Nephron (organoid): ENCODE measurements around the gene AP3M1.
"Not testable (repeated sequence)": the region's sequence is repeated elsewhere in the genome, so short reads cannot be mapped to it uniquely, and the experiment has no call there.

Experiments
- H3K27ac Mint-ChIP-seq, 3 experiments: 2 replicates each; pipeline ENCODE4 v1.8.0; 2020; ENCODE audit warnings: mixed read lengths in 3 of 3, mild to moderate bottlenecking in 2 of 3, moderate library complexity in 1 of 3
- H3K27me3 Mint-ChIP-seq: 2 replicates; pipeline ENCODE4 v1.8.0; 2021; ENCODE audit warnings: low read depth, mild to moderate bottlenecking, moderate library complexity, mixed read lengths
- H3K36me3 Mint-ChIP-seq: 2 replicates; pipeline ENCODE4 v1.8.0; 2020; ENCODE audit warnings: low read depth, mixed read lengths
- H3K4me1 Mint-ChIP-seq: 2 replicates; pipeline ENCODE4 v1.8.0; 2020; ENCODE audit warnings: mixed read lengths
- H3K4me3 Mint-ChIP-seq, 3 experiments: 2 replicates each; pipeline ENCODE4 v1.8.0; 2020; ENCODE audit warnings: mild to moderate bottlenecking in 3 of 3, mixed read lengths in 3 of 3, moderate library complexity in 2 of 3
- H3K9me3 Mint-ChIP-seq: 2 replicates; pipeline ENCODE4 v1.8.0; 2020; ENCODE audit warnings: mixed read lengths
- TF ChIP-seq, protein P1 (sequence below), 3 experiments: fragments of 200-600 bp; sonication (generic); IDR thresholded peaks; one replicate each; pipeline ENCODE4 v1.5.0; 2021; ENCODE audit warnings: antibody characterized with exemption in 3 of 3; ENCODE audit not compliant: unreplicated experiment in 3 of 3

Gene AP3M1

DNA sequence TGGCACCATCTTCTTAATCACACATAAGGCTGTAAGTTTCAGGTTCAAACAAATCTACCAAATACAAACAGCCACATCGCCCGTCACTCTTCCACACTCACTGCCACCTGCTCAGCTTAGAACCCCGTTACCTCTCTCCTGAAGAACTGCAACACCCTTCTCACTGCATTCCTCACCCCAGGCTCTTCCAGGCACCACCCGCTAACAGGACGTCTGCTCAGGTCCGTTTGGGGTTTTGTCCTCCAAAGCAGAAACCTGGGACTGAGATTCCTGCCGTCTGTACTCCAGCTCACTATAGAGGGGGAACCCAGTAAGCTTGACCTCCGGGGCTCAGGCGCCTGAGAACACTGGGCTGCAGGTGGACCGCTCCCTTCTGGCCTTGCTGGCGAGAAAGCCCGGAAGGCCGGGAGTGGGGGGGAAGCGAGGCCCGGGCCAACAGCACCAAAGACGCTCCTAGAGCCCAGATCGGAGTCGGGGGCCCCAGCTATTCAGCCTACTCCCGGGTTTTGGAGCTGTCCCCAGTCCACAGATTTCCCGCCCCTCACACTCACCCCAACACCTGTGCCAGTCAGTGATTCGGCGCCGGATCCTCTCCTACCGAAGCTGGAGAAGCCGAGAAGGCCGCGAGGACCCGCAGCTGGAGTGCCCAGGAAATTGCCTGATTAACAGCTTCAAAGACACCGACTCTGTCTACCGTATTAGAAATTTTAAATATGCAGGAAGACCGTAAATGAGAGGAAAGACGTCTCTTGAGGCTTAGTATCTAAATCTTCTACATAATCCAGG is at the start of gene AP3M1:
Gene AP3M1 (minus strand): TSS at position 625 of the 786 bp plus-strand sequence. CDS start 12,449 bp downstream, outside the sequence.
- Mint-ChIP-seq H3K36me3 (peaks cover 16% of the 10 kb centered on the region), H3K27ac (peak within 1 kb of the TSS in 2 of 3 experiments; percentile 30 to 45), H3K4me1 (peaks cover 41% of the 10 kb centered on the region), H3K9me3 (no peaks in the 10 kb centered on the region), H3K4me3 (no peak within 1 kb of the TSS), H3K27me3 (no peaks in the 10 kb centered on the region)
- TF ChIP-seq, protein P1, sequence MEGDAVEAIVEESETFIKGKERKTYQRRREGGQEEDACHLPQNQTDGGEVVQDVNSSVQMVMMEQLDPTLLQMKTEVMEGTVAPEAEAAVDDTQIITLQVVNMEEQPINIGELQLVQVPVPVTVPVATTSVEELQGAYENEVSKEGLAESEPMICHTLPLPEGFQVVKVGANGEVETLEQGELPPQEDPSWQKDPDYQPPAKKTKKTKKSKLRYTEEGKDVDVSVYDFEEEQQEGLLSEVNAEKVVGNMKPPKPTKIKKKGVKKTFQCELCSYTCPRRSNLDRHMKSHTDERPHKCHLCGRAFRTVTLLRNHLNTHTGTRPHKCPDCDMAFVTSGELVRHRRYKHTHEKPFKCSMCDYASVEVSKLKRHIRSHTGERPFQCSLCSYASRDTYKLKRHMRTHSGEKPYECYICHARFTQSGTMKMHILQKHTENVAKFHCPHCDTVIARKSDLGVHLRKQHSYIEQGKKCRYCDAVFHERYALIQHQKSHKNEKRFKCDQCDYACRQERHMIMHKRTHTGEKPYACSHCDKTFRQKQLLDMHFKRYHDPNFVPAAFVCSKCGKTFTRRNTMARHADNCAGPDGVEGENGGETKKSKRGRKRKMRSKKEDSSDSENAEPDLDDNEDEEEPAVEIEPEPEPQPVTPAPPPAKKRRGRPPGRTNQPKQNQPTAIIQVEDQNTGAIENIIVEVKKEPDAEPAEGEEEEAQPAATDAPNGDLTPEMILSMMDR (IDR thresholded peaks at IDR 0.05; ENCODE audit: unreplicated experiment in 3 of 3), result no peak

GRCh38 chr10:74199315-74199714 is 48.7 kb upstream of the AP3M1 start:
- Mint-ChIP-seq H3K9me3 (no peaks in the 10 kb centered on the region), H3K4me3 (no peak overlapping the region), H3K4me1 (peaks cover 10% of the 10 kb centered on the region), H3K36me3 (no peaks in the 10 kb centered on the region), H3K27me3 (no peaks in the 10 kb centered on the region), H3K27ac (no peak overlapping the region)
- TF ChIP-seq, protein P1 (IDR thresholded peaks at IDR 0.05; ENCODE audit: unreplicated experiment in 3 of 3), result no peak

DNA sequence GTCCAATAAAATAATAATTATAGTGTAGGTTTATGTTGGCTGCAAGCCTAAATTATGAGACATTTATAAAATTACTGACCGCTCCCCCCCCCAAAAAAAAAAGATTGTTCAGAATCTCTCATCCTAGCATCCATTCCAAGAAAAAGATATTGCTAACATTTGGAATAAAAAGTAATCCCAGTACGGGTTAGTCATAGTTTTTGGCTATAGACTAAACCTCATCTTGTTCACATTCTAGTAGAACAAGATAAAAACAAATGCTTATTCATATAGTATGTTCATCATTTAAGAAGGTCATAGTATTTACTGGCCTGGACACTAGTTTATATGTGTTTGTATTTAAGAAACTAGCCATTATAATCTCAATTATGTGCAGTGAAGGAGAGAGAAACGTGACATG is 44.4 kb upstream of the AP3M1 start:
- peak overlapping the region in 1 of 3 experiments; percentile 10 for H3K27ac Mint-ChIP-seq
- no peaks in the 10 kb centered on the region for H3K36me3 Mint-ChIP-seq
- peaks cover 15% of the 10 kb centered on the region for H3K4me1 Mint-ChIP-seq
- no peak overlapping the region for H3K4me3 Mint-ChIP-seq
- TF ChIP-seq, protein P1 (IDR thresholded peaks at IDR 0.05; ENCODE audit: unreplicated experiment in 3 of 3), result no peak
- H3K9me3 Mint-ChIP-seq, result no peaks in the 10 kb centered on the region
- H3K27me3 Mint-ChIP-seq, result no peaks in the 10 kb centered on the region

GRCh38 chr10:74194545-74194944 is 43.9 kb upstream of the AP3M1 start:
- H3K4me3 Mint-ChIP-seq, result no peak overlapping the region
- H3K36me3 Mint-ChIP-seq, result no peaks in the 10 kb centered on the region
- peaks cover 15% of the 10 kb centered on the region for H3K4me1 Mint-ChIP-seq
- no peaks in the 10 kb centered on the region for H3K27me3 Mint-ChIP-seq
- TF ChIP-seq, protein P1 (IDR thresholded peaks at IDR 0.05; ENCODE audit: unreplicated experiment in 3 of 3), result no peak
- H3K27ac Mint-ChIP-seq, result peak overlapping the region in 1 of 3 experiments; percentile 10
- H3K9me3 Mint-ChIP-seq, result no peaks in the 10 kb centered on the region

GRCh38 chr10:74190494-74190893 is 39.9 kb upstream of the AP3M1 start:
- H3K27me3 Mint-ChIP-seq, result no peaks in the 10 kb centered on the region
- H3K4me1 Mint-ChIP-seq, result peaks cover 15% of the 10 kb centered on the region
- TF ChIP-seq, protein P1 (IDR thresholded peaks at IDR 0.05; ENCODE audit: unreplicated experiment in 3 of 3), result no peak
- no peak overlapping the region for H3K4me3 Mint-ChIP-seq
- H3K27ac Mint-ChIP-seq, result no peak overlapping the region
- H3K36me3 Mint-ChIP-seq, result no peaks in the 10 kb centered on the region
- no peaks in the 10 kb centered on the region for H3K9me3 Mint-ChIP-seq

- TF ChIP-seq, protein P1 (IDR thresholded peaks at IDR 0.05; ENCODE audit: unreplicated experiment in 3 of 3), result no peak
- no peaks in the 10 kb centered on the region for H3K27me3 Mint-ChIP-seq
- no peak overlapping the region for H3K27ac Mint-ChIP-seq
- no peak overlapping the region for H3K4me3 Mint-ChIP-seq
- H3K9me3 Mint-ChIP-seq, result no peaks in the 10 kb centered on the region
- H3K36me3 Mint-ChIP-seq, result no peaks in the 10 kb centered on the region
- H3K4me1 Mint-ChIP-seq, result peaks cover 12% of the 10 kb centered on the region
Observed at GRCh38 chr10:74189999-74190421, 39.4 kb upstream of the AP3M1 start.

DNA sequence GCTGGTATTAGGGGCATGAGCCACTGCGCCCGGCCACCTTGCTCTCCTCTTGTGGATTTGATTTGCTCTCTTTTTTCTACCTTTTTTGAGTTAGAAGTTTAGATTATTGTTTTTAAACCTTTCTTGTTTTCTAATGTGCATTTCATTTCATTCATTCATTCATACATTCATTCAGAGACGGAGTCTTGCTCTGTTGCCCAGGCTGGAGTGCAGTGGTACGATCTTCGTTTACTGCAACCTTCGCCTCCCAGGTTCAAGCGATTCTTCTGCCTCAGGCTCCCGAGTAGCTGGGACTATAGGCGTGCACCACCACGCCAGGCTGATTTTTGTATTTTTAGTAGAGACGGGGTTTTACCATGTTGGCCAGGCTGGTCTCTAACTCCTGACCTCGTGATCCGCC is 38.0 kb upstream of the AP3M1 start:
- not testable (repeated sequence) for H3K4me1 Mint-ChIP-seq

More for the DNA sequence above, 38.0 kb upstream of the AP3M1 start:
- not testable (repeated sequence) for H3K36me3 Mint-ChIP-seq, H3K27me3 Mint-ChIP-seq, H3K4me3 Mint-ChIP-seq, H3K27ac Mint-ChIP-seq, H3K9me3 Mint-ChIP-seq
